Epidermal melanocyte (primary cell): Measurements from ENCODE around the gene KDM2A.
"Not testable (repeated sequence)": the region's sequence is repeated elsewhere in the genome, so short reads cannot be mapped to it uniquely, and the experiment has no call there.

Experiments used
- DNase-seq: peaks from one replicate; pipeline ENCODE4 v3.0.0; 2011; ENCODE audit warnings: low spot score; ENCODE audit not compliant: insufficient read length

The KDM2A gene

DNA sequence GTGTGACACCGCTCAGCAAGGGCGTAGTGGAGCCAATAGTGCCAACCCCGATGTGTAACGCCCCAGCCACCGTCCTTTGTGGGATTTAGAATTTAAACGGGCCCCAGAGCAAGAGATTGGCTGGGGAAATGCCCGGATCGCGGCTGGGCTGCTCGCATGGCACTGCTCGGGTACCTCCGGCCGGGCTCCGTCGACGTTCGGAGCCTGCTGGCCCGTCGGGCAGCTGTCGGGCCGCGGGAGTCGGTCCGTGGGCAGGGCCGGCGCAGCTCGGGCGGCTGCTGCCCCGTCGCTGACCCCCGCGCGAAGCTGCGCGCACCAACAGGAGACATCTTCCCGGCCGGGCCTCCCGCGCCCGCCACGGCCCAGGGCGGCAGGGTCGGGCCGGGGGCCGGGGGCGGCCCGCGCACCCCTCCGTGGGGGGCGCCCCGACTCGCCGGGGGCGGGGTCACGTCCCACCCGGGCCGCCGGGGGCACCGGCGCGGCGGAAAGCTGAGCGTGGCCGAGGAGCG lies 1.3 kb upstream of the KDM2A start:
- no peak for DNase-seq

GRCh38 chr11:67118181-67118766 lies 789 bp upstream of the KDM2A start:
- no peak for DNase-seq

DNA sequence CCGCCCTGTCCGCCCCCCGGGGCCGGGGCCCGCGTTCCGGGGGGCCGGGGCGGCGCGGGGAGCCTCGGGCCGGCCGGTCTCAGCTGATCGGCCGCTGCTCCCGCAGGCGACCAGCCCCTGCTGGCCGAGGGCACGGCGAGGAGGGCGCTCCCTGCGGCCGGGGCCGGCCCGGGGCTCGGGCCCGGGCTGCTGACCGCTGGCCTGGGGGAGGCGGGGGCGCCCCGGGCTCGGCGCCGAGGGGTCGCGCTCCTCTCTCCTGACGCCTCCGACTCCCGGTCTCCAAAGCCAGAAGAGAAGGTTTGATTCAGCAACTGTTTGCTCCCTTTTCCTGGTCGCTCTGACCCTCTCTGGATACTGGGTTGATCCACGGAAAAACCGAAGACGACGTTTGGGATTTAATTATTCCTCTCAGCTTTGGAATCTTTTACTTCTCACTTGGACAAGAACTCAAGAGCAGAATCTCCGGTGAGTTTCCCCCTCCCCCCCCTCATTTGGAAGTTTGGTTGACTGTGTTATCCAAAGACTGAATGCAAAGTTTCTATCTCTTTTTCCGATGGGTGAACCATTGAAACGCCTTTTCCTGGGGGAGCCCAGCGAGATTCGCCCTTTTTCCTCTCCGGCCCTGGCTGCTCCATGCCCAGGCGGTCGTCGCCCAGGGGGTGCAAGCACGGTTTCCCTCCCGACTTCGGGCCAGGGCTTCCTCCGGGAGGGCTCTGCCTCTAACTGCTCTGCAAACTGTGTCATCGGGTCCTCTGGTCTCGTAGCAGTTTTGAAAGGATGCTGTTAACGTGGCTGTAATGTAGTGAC lies 725 bp downstream of the KDM2A start:
- DNase-seq: no peak

- no peak for DNase-seq
Observed at GRCh38 chr11:67120456-67120855, 1.4 kb downstream of the KDM2A start.

- DNase-seq: no peak
Observed at GRCh38 chr11:67120881-67121710, 2.0 kb downstream of the KDM2A start.

DNA sequence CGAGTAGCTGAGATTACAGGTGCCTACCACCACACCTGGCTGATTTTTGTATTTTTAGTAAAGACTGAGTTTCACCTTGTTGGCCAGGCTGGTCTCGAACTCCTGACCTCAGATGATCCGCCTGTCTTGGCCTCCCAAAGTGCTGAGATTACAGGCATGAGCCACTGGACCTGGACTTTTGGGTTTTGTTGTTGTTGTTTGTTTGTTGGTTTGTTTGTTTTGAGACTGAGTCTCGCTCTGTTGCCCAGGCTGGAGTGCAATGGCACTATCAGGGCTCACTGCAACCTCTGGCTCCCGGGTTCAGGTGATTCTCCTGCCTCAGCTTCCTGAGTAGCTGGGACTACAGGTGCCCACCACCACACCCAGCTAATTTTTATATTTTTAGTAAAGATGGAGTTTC lies 4.7 kb downstream of the KDM2A start:
- DNase-seq: not testable (repeated sequence)

DNA sequence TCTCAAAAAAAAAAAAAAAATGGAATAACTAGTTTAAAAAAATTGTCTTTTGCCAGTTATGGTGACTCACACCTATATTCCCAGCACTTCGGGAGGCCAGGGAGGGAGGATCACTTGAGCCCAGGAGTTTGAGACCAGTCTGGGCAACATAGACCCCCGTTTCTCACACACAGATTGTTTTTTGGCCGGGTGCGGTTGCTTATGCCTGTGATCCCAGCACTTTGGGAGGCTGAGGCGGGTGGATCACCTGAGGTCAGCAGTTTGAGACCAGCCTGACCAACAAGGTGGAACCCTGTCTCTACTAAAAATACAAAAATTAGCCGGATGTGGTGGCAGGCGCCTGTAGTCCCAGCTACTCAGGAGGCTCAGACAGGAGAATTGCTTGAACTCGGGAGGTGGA lies 7.2 kb downstream of the KDM2A start:
- not testable (repeated sequence) for DNase-seq

DNA sequence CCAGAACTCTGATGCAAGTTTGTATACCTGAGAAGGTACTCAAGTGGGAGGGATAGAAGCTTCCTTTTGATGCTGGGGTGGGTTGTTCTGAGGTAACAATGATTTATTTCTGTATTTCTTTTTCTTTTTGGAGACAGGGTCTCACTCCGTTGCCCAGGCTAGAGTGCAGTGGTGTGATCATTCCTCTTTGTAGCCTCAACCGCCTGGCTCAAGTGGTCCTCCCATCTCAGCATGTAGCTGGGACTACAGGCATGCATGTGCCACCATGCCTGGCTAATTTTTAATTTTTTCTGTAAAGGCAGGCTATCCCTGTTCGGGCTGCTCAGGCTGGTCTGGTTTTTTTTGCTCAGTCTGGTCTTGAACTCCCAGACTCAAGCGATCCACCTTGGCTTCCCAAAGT lies 7.9 kb downstream of the KDM2A start:
- no peak for DNase-seq

- not testable (repeated sequence) for DNase-seq
Observed at GRCh38 chr11:67130861-67131260, 11.8 kb downstream of the KDM2A start.

DNA sequence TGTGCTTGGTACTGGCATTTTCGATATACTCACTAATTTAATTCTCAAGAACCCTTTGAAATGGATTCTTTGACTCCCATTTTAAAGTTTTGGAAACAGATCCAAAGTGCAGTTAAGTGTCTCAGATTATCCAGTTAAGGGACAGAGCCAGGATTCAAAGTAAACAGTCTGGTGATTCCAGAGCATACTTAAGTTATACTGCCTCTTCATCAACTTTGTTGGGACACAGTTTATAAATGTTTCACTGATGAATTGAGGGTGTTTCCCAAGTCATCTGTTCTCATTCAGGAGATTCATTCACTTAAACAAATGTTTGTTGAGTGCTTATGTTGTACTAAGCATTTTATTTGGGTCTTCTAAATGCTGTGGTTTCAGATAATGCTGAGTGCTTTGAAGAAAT lies 17.1 kb downstream of the KDM2A start:
- no peak for DNase-seq

GRCh38 chr11:67138922-67139321 lies 19.9 kb downstream of the KDM2A start:
- DNase-seq: no peak

GRCh38 chr11:67146516-67147226 lies 27.6 kb downstream of the KDM2A start:
- no peak for DNase-seq

DNA sequence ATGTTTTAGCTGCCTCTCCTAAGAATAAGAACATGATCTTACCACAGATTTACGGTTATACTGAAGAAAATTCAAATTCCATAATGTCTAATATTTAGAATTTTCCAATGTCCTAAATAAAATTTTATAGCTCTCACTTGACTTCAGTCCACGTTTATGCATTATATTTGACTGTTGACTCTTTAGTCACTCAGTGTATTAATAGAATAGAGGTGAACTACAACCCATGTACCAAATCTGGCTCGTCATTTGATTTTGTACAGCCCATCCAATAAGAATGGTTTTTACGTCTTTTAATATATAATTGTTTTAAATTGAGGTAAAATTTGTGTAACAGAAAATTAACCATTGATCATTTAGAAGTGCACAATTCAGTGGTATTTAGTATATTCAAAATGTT lies 34.9 kb downstream of the KDM2A start:
- DNase-seq: no peak

DNA sequence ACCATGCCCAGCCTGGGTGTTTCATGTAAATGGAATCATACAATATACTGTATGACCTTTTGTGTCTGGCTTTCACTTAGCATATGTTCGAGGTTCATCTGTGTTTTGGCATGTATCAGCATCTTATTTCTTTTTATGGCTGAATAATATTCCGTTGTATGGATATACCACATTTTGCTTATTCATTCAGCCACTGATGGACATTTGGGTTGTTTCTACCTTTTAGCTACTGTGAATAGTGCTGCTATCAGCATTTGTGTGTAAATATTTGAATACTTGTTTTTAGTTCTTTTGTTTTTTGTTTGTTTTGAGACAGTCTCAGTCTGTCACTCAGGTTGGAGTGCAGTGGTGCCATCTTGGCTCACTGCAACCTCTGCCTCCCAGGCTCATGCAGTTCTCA lies 35.7 kb downstream of the KDM2A start:
- no peak for DNase-seq

- DNase-seq: no peak
Observed at GRCh38 chr11:67157691-67158090, 38.6 kb downstream of the KDM2A start.

GRCh38 chr11:67158221-67158620 lies 39.2 kb downstream of the KDM2A start:
- DNase-seq: no peak

- DNase-seq: no peak
Observed at GRCh38 chr11:67160045-67160444, 41.0 kb downstream of the KDM2A start.

DNA sequence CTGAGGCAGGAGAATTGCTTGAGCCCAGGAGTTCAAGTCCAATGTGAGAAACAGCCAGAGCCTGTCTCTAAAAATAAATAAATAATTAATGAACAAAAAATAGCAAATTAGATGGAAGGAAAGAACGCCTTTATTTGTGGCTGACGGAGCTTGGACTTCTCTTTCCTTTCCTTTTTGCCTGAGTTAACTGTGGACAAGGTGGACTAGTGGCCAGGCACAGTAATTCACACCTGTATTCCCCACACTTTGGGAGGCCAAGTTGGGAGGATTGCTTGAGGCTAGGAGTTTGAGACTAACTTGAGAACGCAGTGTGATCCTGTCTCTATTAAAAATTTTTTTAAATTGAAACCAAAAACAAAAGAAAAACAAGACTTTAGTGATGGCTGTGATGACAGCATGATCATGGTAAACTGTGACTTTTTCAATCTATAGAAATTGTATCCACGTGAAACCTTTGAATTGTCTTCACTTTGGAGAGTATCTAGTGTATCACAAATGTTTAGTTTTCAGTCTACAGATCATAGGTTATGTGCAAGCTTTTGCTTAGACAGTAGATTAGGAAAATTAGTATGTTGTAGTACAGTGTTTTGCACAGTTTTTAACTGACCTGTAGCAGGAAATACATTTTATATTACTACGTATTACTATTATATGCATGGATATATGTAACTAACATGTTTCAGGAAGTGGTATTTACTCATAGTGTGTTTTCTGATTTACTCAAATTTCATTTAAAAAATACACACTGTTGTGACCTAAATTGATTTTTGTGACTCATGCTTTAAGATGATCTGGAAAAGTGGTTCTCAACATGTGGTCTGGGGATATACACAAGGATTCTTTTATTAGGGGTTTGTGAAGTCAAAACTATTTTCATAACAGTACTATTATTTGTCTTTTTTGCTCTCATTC lies 42.1 kb downstream of the KDM2A start:
- no peak for DNase-seq

DNA sequence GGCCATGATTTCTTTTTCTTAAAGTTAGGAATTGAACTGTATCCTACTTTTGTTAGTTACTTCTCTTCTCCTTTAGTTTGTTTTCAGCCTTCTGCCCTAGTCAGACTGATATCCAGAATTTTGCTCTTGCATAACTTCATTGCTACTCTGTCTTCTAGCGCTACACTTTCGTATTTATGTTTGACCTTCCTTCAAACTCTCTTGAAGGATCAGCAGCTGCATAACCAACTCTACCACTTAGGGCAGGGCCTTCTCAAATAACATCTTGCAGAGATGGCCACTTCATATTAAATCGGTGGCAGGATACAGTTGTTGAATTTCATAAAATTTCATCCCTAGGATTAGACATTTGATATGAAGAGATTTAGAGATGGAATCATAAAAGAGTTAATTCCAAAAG lies 43.9 kb downstream of the KDM2A start:
- DNase-seq: no peak

DNA sequence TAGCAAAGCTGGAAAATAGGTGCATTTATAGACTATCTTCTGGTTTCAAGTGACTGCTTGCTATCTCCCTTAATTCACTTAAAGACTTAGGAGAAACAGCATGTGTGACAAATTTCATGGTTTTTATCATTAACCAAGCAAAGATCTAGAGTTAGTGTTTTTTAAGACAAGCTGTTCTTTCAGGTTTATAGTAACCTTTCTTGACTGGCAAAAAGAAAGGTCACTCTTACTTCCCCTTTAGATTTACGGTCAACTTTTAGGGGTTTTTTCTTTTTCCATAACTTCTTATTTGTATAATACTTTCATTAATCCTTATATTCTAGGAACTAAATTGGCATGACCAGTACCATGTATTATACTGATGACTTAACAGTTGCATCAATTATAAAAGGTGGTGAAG lies 46.6 kb downstream of the KDM2A start:
- no peak for DNase-seq
